Activated B cell treated with CpG ODN at 0.5 μM for 24 hours (primary cell): ENCODE results near the gene CASQ1. TPM values are rescaled to one million over a fixed set of nuclear protein-coding genes. Genes with fewer than 3 reads are reported as not detected.

Experiments used
- ATAC-seq: fragments of 200-7000 bp; cut with Tn5 transposase; one replicate; pipeline ENCODE4 v1.10.0; 2021; ENCODE audit warnings: low read depth, mild to moderate bottlenecking, moderate library complexity
- CTCF ChIA-PET: fragments of 350-600 bp; sonication (Branson Sonifier 250); formaldehyde crosslinking; loops from one replicate; lab custom pipeline; 2021; ENCODE audit warnings: antibody characterized with exemption; lab: Charles Lee
- POLR2A ChIA-PET: fragments of 350-600 bp; sonication (Branson Sonifier 250); formaldehyde crosslinking; loops from one replicate; lab custom pipeline; 2021; ENCODE audit warnings: antibody characterized with exemption; lab: Charles Lee
- DNase-seq: peaks from one replicate; pipeline ENCODE4 v3.0.0; 2022
- H3K27ac Mint-ChIP-seq: one replicate; pipeline ENCODE4 v1.8.0; 2020; ENCODE audit warnings: mixed read lengths
- H3K27me3 Mint-ChIP-seq: one replicate; pipeline ENCODE4 v1.8.0; 2021; ENCODE audit warnings: mixed read lengths
- H3K36me3 Mint-ChIP-seq: one replicate; pipeline ENCODE4 v1.8.0; 2021; ENCODE audit warnings: low read depth, mixed read lengths
- H3K4me1 Mint-ChIP-seq: one replicate; pipeline ENCODE4 v1.8.0; 2021; ENCODE audit warnings: mixed read lengths
- H3K4me3 Mint-ChIP-seq: one replicate; pipeline ENCODE4 v1.8.0; 2020; ENCODE audit warnings: mild to moderate bottlenecking, mixed read lengths
- H3K9me3 Mint-ChIP-seq: one replicate; pipeline ENCODE4 v1.8.0; 2020; ENCODE audit warnings: mixed read lengths
- intact Hi-C: fragments of 100-400 bp; cut with micrococcal nuclease; formaldehyde crosslinking; loops from one replicate; pipeline ENCODE4 v1.15.1; 2024
- total RNA-seq: library from RNA; stranded (reverse); gene quantifications from 2 replicates; pipeline ENCODE4 v1.2.3, GENCODE V29; 2022
- TF ChIP-seq, protein P1 (sequence below): fragments of 200-600 bp; IDR thresholded peaks from one replicate; pipeline ENCODE4 v1.8.0; 2022; ENCODE audit warnings: antibody characterized with exemption, mild to moderate bottlenecking

The CASQ1 gene
- total RNA-seq, 1 donor from 2014 or later: not detected

- Mint-ChIP-seq H3K27me3 (no peaks in the 10 kb centered on the region), H3K4me1 (no peaks in the 10 kb centered on the region), H3K9me3 (no peaks in the 10 kb centered on the region), H3K36me3 (peaks cover 38% of the 10 kb centered on the region), H3K27ac (no peak overlapping the region), H3K4me3 (no peak overlapping the region)
- TF ChIP-seq, protein P1, sequence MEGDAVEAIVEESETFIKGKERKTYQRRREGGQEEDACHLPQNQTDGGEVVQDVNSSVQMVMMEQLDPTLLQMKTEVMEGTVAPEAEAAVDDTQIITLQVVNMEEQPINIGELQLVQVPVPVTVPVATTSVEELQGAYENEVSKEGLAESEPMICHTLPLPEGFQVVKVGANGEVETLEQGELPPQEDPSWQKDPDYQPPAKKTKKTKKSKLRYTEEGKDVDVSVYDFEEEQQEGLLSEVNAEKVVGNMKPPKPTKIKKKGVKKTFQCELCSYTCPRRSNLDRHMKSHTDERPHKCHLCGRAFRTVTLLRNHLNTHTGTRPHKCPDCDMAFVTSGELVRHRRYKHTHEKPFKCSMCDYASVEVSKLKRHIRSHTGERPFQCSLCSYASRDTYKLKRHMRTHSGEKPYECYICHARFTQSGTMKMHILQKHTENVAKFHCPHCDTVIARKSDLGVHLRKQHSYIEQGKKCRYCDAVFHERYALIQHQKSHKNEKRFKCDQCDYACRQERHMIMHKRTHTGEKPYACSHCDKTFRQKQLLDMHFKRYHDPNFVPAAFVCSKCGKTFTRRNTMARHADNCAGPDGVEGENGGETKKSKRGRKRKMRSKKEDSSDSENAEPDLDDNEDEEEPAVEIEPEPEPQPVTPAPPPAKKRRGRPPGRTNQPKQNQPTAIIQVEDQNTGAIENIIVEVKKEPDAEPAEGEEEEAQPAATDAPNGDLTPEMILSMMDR: no peak
- intact Hi-C loops: no loop called here
- CTCF ChIA-PET: interaction anchor here (1.1 to 2.5 kb wide), 2 partner anchors 29 to 30 kb away, joined by 3 to 6 read pairs; no protein-coding TSS in a partner anchor
- ATAC-seq (no peak), DNase-seq (no peak)
- POLR2A ChIA-PET: no interaction called here
Observed at GRCh38 chr1:160222546-160222945, 32.2 kb downstream of the CASQ1 start.

DNA sequence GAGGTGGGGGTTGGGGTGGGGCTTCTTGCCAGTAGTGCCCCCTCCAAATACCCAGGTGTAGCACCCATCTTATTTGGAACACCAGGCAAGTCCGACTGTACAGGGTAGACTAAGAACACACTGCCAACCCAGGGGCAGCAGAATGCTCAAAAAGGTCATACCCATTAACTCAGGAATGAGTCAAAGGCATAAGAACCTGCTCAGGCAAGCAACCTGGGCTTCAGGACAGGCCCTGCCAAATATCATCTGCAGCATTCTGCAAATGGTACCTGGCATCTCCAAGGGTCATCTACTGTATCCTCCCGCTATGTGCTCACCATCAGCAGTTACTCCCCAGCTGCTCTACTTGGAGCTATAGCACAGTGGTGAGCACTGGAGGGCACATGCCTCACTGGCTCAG lies 34.2 kb downstream of the CASQ1 start:
- Mint-ChIP-seq H3K27me3 (no peaks in the 10 kb centered on the region), H3K4me1 (no peaks in the 10 kb centered on the region), H3K9me3 (no peaks in the 10 kb centered on the region), H3K36me3 (peaks cover 33% of the 10 kb centered on the region), H3K27ac (no peak overlapping the region), H3K4me3 (no peak overlapping the region)
- intact Hi-C loops: no loop called here
- ChIA-PET POLR2A (no interaction called here), CTCF (interaction anchor here (2.3 kb wide), 1 partner anchor 28 kb away, joined by 9 read pairs; no protein-coding TSS in a partner anchor)
- TF ChIP-seq, protein P1: no peak
- DNase-seq (no peak), ATAC-seq (no peak)

DNA sequence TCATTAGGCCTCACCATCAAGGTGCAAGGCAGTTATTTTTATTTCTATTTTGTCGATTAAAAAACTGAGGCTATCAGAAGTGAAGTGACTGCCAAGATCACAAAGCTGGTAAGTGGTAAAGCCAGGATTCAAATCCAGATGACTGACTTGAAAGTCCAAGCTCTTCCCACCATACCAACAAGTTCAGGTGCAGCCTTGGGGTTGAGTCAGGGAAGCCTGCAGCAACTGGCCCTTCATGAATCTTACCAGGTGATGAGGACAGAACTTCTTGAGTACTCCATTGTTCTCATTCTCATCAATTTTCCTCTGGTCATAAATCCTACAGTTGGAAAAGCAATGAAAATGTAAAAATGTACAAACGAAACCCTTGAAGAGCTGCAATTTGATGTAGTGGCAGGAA lies 35.0 kb downstream of the CASQ1 start:
- TF ChIP-seq, protein P1: no peak
- Mint-ChIP-seq H3K9me3 (no peaks in the 10 kb centered on the region), H3K27me3 (no peaks in the 10 kb centered on the region), H3K4me1 (no peaks in the 10 kb centered on the region), H3K36me3 (peaks cover 33% of the 10 kb centered on the region), H3K4me3 (no peak overlapping the region), H3K27ac (no peak overlapping the region)
- intact Hi-C loops: no loop called here
- no peak for DNase-seq
- ATAC-seq: no peak
- ChIA-PET POLR2A (interaction anchor here (0.6 kb wide), 1 partner anchor 38 kb away, joined by 3 read pairs; no protein-coding TSS in a partner anchor), CTCF (interaction anchor here (2.3 kb wide), 1 partner anchor 27 kb away, joined by 9 read pairs; no protein-coding TSS in a partner anchor)

- Mint-ChIP-seq H3K27me3 (no peaks in the 10 kb centered on the region), H3K27ac (no peak overlapping the region), H3K9me3 (no peaks in the 10 kb centered on the region), H3K4me3 (no peak overlapping the region), H3K4me1 (no peaks in the 10 kb centered on the region), H3K36me3 (peaks cover 36% of the 10 kb centered on the region)
- DNase-seq (no peak), ATAC-seq (no peak)
- POLR2A ChIA-PET: no interaction called here
- CTCF ChIA-PET: interaction anchor here (2.0 to 2.3 kb wide), 2 partner anchors 26 to 65 kb away, joined by 6 to 9 read pairs; no protein-coding TSS in a partner anchor
- intact Hi-C loops: no loop called here
- TF ChIP-seq, protein P1: no peak
Observed at GRCh38 chr1:160226623-160227022, 36.2 kb downstream of the CASQ1 start.

DNA sequence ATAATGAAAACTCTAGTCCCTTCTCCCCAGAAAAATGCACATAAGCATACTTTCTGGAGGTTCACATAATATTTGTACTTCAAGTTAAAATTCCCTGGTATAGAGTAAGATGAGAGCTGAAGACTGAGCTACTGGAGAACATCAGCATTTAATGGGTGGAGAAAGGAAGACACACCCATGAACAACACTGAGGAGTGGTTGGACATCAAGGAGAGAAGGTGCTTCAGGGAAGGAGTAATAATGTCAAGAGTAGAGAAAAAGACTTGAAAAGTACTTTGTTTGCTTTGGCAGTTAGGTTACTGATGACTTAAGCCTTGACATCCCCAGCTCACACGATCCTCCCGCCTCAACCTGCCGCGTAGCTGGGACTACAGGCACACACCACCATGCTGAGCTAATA lies 36.7 kb downstream of the CASQ1 start:
- Mint-ChIP-seq H3K27ac (no peak overlapping the region), H3K27me3 (no peaks in the 10 kb centered on the region), H3K9me3 (no peaks in the 10 kb centered on the region), H3K36me3 (peaks cover 40% of the 10 kb centered on the region), H3K4me3 (no peak overlapping the region), H3K4me1 (no peaks in the 10 kb centered on the region)
- CTCF ChIA-PET: interaction anchor here (2.0 kb wide), 1 partner anchor 65 kb away, joined by 6 read pairs; no protein-coding TSS in a partner anchor
- DNase-seq (no peak), ATAC-seq (no peak)
- POLR2A ChIA-PET: interaction anchor here (1.2 kb wide), 1 partner anchor 61 kb away, joined by 6 read pairs; no protein-coding TSS in a partner anchor
- TF ChIP-seq, protein P1: no peak
- intact Hi-C loops: no loop called here
